ENCODE data around the gene SLC22A12. TPM values are rescaled to one million over a fixed set of nuclear protein-coding genes. Genes with fewer than 3 reads are reported as not detected.

SLC22A12 gene
- total RNA-seq, 1 donor from 2014 or later: not detected

DNA sequence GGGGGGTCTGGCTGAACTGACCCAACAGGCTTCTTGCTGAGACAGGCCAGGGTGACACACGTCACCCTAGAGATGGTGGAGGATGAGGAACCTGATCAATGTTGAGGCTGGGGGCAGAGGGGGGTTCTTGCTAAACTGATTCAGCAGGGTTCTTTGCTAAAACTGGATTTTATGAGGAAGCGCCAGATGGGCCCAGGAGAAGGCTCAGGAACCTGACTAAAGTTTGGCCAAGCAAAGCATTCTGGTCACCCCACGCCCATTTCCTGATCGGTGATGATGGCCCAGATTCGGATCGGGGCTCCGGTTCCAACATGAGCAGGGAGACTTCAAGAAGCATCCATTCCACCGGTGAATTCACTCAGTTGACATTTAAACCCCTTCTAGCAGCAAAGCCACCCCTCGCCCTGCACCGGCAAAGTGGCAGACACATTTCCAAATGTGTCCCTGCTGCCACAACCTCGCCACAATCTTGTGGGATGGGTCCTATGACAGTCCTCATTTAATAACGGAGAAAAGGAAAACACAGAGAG is 34.2 kb upstream of the SLC22A12 start:
- DNase-seq (ENCODE audit: low read depth): no peak
- H3K4me3 ChIP-seq (ENCODE audit: low read depth, low read length): no peak overlapping the region

DNA sequence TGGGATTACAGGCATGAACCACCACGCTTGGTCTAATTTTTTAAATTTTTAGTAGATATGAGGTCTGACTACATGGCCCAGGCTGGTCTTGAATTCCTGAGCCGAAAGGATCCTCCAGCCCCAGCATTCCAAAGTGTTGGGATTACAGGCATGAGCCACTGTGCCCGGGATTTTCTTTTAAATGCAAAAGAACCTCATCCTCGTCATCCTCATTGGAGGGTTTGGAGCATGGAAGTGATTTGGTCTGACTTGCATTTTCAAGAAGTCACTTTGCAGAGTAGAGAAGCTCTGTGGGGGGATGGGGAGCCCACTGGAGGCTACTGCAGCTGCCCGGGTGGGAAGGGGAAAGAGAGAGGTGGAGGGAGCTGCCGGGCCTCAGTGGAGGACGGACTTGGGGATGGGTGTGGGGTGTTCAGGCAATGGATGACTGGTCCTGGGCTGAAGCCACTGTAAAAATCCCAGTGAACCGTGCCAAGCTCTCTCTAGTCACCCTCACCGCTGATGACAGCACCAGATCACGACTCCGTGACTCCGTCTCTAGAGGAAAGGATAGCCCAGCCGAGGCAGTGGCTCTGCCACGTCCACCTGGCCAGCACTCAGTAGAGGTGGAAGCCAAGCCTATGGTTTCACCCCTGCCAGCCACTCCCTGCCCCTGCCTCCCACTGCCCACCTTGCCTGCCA is 32.8 kb upstream of the SLC22A12 start:
- TF ChIP-seq CTCF (IDR thresholded peaks at IDR 0.05; ENCODE audit: insufficient read depth, low read length, poor library complexity, severe bottlenecking): no peak
- H3K27me3 ChIP-seq (ENCODE audit: control insufficient read depth, insufficient read depth, low read length): peaks cover 8% of the 10 kb centered on the region
- no peak for DNase-seq (ENCODE audit: low read depth)
- no peak overlapping the region for H3K4me3 ChIP-seq (ENCODE audit: low read depth, low read length)
- H3K36me3 ChIP-seq (ENCODE audit: control insufficient read depth, insufficient read depth, low read length): no peaks in the 10 kb centered on the region

More for the DNA sequence above, 34.2 kb upstream of the SLC22A12 start:
- peaks cover 8% of the 10 kb centered on the region for H3K27me3 ChIP-seq (ENCODE audit: control insufficient read depth, insufficient read depth, low read length)
- no peaks in the 10 kb centered on the region for H3K36me3 ChIP-seq (ENCODE audit: control insufficient read depth, insufficient read depth, low read length)
- TF ChIP-seq CTCF (IDR thresholded peaks at IDR 0.05; ENCODE audit: insufficient read depth, low read length, poor library complexity, severe bottlenecking): no peak

DNA sequence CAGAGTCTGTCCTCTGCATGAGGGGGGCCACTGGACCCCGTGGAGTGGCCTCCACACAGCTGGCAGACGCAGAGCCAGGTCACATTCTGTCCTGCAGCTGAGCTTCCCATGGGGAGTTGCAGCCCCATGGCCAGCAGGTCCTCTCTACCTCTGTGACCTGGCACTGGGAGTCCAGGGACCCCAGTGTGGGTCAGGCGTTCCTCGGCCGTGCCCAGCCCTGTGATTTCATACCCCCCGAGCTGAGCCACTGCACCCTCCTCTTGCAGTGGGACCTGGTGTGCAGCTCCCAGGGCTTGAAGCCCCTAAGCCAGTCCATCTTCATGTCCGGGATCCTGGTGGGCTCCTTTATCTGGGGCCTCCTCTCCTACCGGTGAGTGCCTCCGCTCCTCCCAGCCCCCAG is 32.2 kb upstream of the SLC22A12 start:
- DNase-seq (ENCODE audit: low read depth): no peak
- Histone ChIP-seq H3K27me3 (ENCODE audit: control insufficient read depth, insufficient read depth, low read length) (peaks cover 8% of the 10 kb centered on the region), H3K4me3 (ENCODE audit: low read depth, low read length) (no peak overlapping the region), H3K36me3 (ENCODE audit: control insufficient read depth, insufficient read depth, low read length) (no peaks in the 10 kb centered on the region)
- no peak for TF ChIP-seq CTCF (IDR thresholded peaks at IDR 0.05; ENCODE audit: insufficient read depth, low read length, poor library complexity, severe bottlenecking)

DNA sequence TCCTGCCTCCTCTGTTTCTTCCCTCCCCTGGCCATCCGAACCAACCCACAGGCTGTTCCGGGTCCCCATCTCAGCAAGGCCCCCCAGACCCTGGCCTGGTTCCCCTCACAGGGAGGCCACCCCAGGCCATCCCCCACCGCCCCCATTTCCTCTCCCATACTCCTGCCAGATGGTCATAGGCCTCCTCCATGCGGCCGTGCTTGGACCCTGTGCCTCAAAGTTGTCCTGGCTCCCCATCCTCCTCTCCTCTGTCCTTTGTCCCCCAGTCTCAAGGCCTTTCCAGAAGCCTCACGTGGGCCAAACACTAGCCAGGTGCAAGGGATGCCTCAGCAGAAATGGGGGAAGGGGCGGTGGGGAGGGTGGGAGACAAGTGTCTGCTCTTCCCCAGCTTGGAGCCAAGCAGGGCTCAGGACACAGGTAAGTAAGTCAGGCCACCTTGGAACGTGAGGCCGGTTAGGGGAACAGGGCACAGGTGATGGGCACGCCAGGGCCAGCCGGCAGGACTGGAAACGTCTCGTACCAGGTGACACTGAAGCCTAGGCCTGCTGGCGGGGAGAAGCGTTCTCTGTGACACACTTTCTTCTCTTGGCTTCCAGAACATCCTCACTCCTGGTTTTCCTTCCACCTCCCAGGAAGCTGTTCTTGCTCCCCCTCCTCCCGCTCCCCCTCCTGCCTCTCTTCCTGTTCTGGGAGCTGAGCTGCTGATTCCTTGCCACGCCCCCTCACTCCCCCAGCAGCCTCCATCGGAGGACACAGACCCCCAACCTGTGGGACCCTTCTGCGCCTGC is 31.5 kb upstream of the SLC22A12 start:
- TF ChIP-seq CTCF (IDR thresholded peaks at IDR 0.05; ENCODE audit: insufficient read depth, low read length, poor library complexity, severe bottlenecking): no peak
- H3K36me3 ChIP-seq (ENCODE audit: control insufficient read depth, insufficient read depth, low read length): no peaks in the 10 kb centered on the region
- H3K27me3 ChIP-seq (ENCODE audit: control insufficient read depth, insufficient read depth, low read length): peaks cover 8% of the 10 kb centered on the region
- H3K4me3 ChIP-seq (ENCODE audit: low read depth, low read length): no peak overlapping the region
- DNase-seq (ENCODE audit: low read depth): no peak

DNA sequence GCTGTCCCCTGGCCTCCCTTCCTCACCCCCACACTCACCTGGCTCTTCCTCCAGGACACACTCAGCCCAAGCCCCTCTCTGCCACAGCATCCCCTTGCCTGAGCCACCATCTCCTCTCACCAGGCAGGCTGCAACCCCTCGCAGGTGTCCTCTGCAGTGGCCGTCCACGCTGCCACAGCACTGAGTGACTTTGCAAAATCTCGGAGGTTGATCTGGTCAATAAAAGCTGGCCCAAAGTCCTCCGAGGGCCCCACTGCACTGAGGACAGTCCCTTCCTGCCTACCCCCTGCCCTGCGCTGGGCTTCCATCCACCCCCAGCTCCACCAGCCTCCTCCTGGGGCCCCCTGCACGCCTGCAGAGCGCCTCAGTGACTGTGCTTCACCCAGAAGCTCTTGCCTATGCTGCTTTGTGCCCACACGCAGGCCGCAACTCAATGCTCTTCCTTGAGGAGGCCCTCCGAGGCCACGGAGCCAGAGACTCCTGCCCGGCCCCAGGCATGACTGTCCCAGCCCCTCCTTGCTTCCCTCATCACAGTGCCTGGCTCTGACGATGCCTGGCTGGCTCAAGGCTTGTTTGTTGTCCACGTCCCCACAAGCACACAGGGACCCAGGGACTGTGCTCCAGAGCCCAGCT is 30.8 kb upstream of the SLC22A12 start:
- TF ChIP-seq CTCF (IDR thresholded peaks at IDR 0.05; ENCODE audit: insufficient read depth, low read length, poor library complexity, severe bottlenecking): no peak
- no peaks in the 10 kb centered on the region for H3K36me3 ChIP-seq (ENCODE audit: control insufficient read depth, insufficient read depth, low read length)
- peaks cover 8% of the 10 kb centered on the region for H3K27me3 ChIP-seq (ENCODE audit: control insufficient read depth, insufficient read depth, low read length)
- no peak overlapping the region for H3K4me3 ChIP-seq (ENCODE audit: low read depth, low read length)
- DNase-seq (ENCODE audit: low read depth): no peak

Measured in kidney epithelial cell (primary cell).